T-helper 2 cell treated with Interferon-gamma antibody and Interleukin-4, amounts not matched to agents 100 ng/mL and 5 ng/mL, for 36 hours (primary cell): ENCODE measurements around the gene IL17REL. TPM values are rescaled to one million over a fixed set of nuclear protein-coding genes. Genes with fewer than 3 reads are reported as not detected.

Experiments
- intact Hi-C: fragments of 100-400 bp; cut with micrococcal nuclease; formaldehyde crosslinking; loops from one replicate; pipeline ENCODE4 v1.15.1; 2023
- total RNA-seq: library from RNA; stranded (reverse); gene quantifications from 2 replicates; pipeline ENCODE4 v1.2.3, GENCODE V29; 2022

The IL17REL gene
- total RNA-seq, 1 donor from 2014 or later: not detected

DNA sequence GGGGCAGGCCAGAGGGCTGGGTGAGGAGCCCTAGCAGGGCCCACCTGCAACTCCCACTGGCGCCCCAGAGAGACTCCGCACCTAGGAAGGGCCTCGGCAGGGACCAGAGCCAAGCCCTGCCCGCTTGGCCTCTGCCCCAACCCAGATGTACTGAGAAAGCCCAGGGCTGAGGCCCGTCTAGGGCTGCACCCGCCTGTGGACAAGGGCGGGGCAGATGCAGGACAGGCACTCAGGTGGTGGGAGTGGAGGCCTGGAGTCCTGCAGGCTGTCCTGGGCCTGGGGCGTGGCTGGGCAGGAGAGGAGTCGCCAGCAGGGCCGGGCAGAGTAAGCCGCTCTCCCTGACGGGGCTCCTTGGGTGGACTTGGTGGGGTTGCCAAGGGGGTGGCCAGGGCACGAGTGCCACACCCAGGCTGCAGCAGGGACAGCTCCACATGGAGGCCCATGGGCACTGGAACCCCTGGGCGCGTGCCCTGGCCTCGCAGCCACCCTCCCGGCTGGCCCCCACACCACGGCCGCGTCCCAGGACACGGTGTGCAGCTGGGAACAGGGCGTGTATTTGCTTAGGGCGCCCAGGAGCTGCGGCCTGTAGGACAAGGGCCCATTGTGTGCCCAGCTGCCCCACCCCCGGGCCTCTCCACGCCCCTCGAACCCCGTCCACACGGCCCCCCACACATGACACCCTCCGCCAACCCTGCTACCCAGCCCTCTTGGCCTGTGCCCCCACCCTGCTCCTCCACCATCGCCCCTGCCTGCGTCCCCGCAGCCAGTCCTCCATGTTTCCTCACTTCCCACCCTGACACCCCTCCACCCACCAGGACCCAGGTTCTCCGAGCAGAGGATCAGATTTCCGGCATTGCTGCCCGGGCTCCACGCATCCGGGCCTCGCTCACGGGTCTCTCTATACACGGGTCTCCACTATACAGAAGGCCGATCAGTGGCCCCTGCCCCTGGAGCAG lies 63.3 kb downstream of the IL17REL start:
- intact Hi-C loops: no loop called here

DNA sequence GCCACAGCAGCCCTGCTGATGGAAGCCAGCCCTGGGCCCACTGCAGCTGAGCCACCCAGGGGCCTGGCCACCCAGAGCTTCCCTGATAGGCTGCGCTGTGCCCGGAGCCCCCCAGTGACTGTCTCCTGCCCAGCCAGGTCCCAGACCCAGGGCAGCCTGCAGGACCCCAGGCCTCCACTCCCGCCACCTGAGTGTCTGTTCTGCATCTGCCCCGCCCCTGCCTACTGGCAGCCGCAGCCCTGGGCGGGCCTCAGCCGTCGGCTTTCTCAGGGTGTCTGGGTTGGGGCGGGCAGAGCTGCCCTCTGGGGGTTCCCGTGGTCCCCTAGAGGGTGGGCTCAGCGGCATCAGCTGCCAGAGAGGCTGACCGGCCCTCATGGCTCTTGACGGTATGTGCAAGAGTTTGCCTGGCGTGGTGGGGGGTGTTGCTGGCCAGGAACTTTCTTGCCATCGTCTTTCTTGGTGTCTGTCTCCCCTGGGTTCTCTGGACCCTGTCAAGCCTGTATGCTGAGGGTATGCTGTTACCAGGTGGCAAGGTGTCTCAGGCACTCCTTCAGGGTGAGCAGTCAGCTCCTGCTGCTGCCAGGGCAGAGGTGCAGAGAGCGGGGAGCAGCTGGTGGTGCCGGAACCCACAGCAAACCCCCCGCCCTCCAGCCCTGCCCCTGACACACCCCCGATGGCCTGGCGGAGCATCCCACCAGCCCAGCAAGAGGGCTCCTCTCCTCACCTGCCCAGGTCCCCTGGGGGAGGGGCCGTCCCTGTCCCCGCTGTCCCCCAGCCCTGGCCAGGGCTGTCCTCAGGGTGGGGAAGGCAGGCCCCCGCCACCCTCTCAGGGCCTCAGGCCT lies 64.2 kb downstream of the IL17REL start:
- intact Hi-C loops: no loop called here

- intact Hi-C loops: no loop called here
Measured at GRCh38 chr22:49947296-49947622, 65.3 kb downstream of the IL17REL start.

- intact Hi-C loops: no loop called here
Measured at GRCh38 chr22:49946612-49947295, 65.8 kb downstream of the IL17REL start.

- intact Hi-C loops: loop anchor here (1.0 kb wide), 1 partner anchor 9 kb away; no protein-coding TSS in a partner anchor
Measured at GRCh38 chr22:49945042-49945794, 67.3 kb downstream of the IL17REL start.

Other genes with a start within 250 kb of the IL17REL start
- gene BRD1, start 184.9 kb downstream of the IL17REL start, total RNA-seq: 46.6 and 48.1 TPM in 2 replicates
- 23.3 and 24.0 TPM in 2 replicates for gene ZBED4, start 158.9 kb downstream of the IL17REL start, total RNA-seq
- 15.6 and 20.7 TPM in 2 replicates for gene ALG12, start 94.3 kb downstream of the IL17REL start, total RNA-seq
- gene CRELD2, start 94.1 kb downstream of the IL17REL start, total RNA-seq: 73.9 and 75.1 TPM in 2 replicates
- 52.6 and 52.8 TPM in 2 replicates for gene PIM3, start 52.0 kb downstream of the IL17REL start, total RNA-seq
- gene TTLL8, start 45.5 kb upstream of the IL17REL start, total RNA-seq: not detected in 2 replicates
- gene MLC1, start 72.7 kb upstream of the IL17REL start, total RNA-seq: 0.32 and 0.55 TPM in 2 replicates
- not detected in 2 replicates for gene MOV10L1, start 77.2 kb upstream of the IL17REL start, total RNA-seq
- 0.30 and 0.34 TPM in 2 replicates for gene PANX2, start 158.0 kb upstream of the IL17REL start, total RNA-seq
- 134 and 140 TPM in 2 replicates for gene TRABD, start 173.1 kb upstream of the IL17REL start, total RNA-seq
- gene SELENOO, start 188.2 kb upstream of the IL17REL start, total RNA-seq: 22.4 and 25.0 TPM in 2 replicates
- 56.4 and 57.5 TPM in 2 replicates for gene TUBGCP6, start 232.3 kb upstream of the IL17REL start, total RNA-seq
- gene HDAC10, start 238.5 kb upstream of the IL17REL start, total RNA-seq: 87.4 and 88.2 TPM in 2 replicates
- 5.5 and 5.7 TPM in 2 replicates for gene MAPK12, start 248.9 kb upstream of the IL17REL start, total RNA-seq